Trophoblast cell (in vitro differentiated cells and primary cell): ENCODE results near the gene TRAPPC12.

Source experiments
- DNase-seq, 2 donors: peaks; one replicate each; pipeline ENCODE4 v3.0.0-alpha.2; 2016
- H2AFZ ChIP-seq: 2 replicates; pipeline ENCODE4 v1.6.1; 2013; ENCODE audit warnings: low read length, moderate library complexity, mild to moderate bottlenecking; ENCODE audit not compliant: insufficient read depth, poor library complexity
- H2AK5ac ChIP-seq: 2 replicates; pipeline ENCODE4 v1.6.1; 2013; ENCODE audit warnings: mild to moderate bottlenecking, low read length
- H2BK120ac ChIP-seq: 2 replicates; pipeline ENCODE4 v1.6.1; 2013; ENCODE audit warnings: low read length, mild to moderate bottlenecking, moderate library complexity; ENCODE audit not compliant: insufficient read depth, poor library complexity
- H2BK12ac ChIP-seq: 2 replicates; pipeline ENCODE4 v1.6.1; 2013; ENCODE audit warnings: mild to moderate bottlenecking, low read length, moderate library complexity
- H2BK5ac ChIP-seq: 2 replicates; pipeline ENCODE4 v1.6.1; 2013; ENCODE audit warnings: low read length, low read depth, moderate library complexity, mild to moderate bottlenecking; ENCODE audit not compliant: poor library complexity
- H3K14ac ChIP-seq: 2 replicates; pipeline ENCODE4 v1.6.1; 2013; ENCODE audit warnings: mild to moderate bottlenecking, low read length
- H3K18ac ChIP-seq: 2 replicates; pipeline ENCODE4 v1.6.1; 2013; ENCODE audit warnings: mild to moderate bottlenecking, low read length
- H3K23ac ChIP-seq: 2 replicates; pipeline ENCODE4 v1.6.1; 2013; ENCODE audit warnings: low read length
- H3K27ac ChIP-seq: 2 replicates; pipeline ENCODE4 v1.5.1; 2013; ENCODE audit warnings: low read depth, mild to moderate bottlenecking, inconsistent platforms, low read length, moderate library complexity
- H3K27me3 ChIP-seq: 2 replicates; pipeline ENCODE4 v1.6.1; 2013; ENCODE audit warnings: inconsistent platforms, mild to moderate bottlenecking, low read length, moderate library complexity; ENCODE audit not compliant: insufficient read depth
- H3K36me3 ChIP-seq, 2 experiments: 1 replicate in 1 of 2; 2 replicates in 1 of 2; pipeline ENCODE4 v1.6.1; 2013; ENCODE audit warnings: low read length in 2 of 2, mild to moderate bottlenecking in 2 of 2, moderate library complexity in 1 of 2; ENCODE audit not compliant: insufficient read depth in 2 of 2, control insufficient read depth in 1 of 2
- H3K4ac ChIP-seq: 2 replicates; pipeline ENCODE4 v1.6.1; 2013; ENCODE audit warnings: low read depth, mild to moderate bottlenecking, low read length, moderate library complexity
- H3K4me1 ChIP-seq, 2 experiments: 1 replicate in 1 of 2; 2 replicates in 1 of 2; pipeline ENCODE4 v1.6.1; 2013; ENCODE audit warnings: low read length in 2 of 2, mild to moderate bottlenecking in 2 of 2, moderate library complexity in 1 of 2; ENCODE audit not compliant: insufficient read depth in 2 of 2, control insufficient read depth in 1 of 2
- H3K4me2 ChIP-seq: 2 replicates; pipeline ENCODE4 v1.6.1; 2013; ENCODE audit warnings: inconsistent platforms, mild to moderate bottlenecking, low read length, moderate library complexity
- H3K4me3 ChIP-seq: 2 replicates; pipeline ENCODE4 v1.5.1; 2013; ENCODE audit warnings: mild to moderate bottlenecking, low read depth, low read length, inconsistent platforms
- H3K79me1 ChIP-seq: one replicate; pipeline ENCODE4 v1.6.1; 2013; ENCODE audit warnings: low read length
- H3K79me2 ChIP-seq: 2 replicates; pipeline ENCODE4 v1.6.1; 2013; ENCODE audit warnings: low read length, mild to moderate bottlenecking; ENCODE audit not compliant: control insufficient read depth, insufficient read depth, poor library complexity
- H3K9ac ChIP-seq: 2 replicates; pipeline ENCODE4 v1.6.1; 2013; ENCODE audit warnings: mild to moderate bottlenecking, low read length
- H3K9me3 ChIP-seq: 2 replicates; pipeline ENCODE4 v1.6.1; 2013; ENCODE audit warnings: low read depth, mild to moderate bottlenecking, control low read depth, inconsistent platforms, low read length; ENCODE audit not compliant: insufficient read depth
- H4K12ac ChIP-seq: 2 replicates; pipeline ENCODE4 v1.6.1; 2013; ENCODE audit warnings: low read depth, mild to moderate bottlenecking, low read length, moderate library complexity
- H4K8ac ChIP-seq: 2 replicates; pipeline ENCODE4 v1.6.1; 2013; ENCODE audit warnings: low read depth, mild to moderate bottlenecking, low read length, moderate library complexity
- H4K91ac ChIP-seq: one replicate; pipeline ENCODE4 v1.6.1; 2013; ENCODE audit warnings: low read depth, mild to moderate bottlenecking, low read length, moderate library complexity
- WGBS: extraction: QIAGEN DNeasy Blood & Tissue Kit; methylation state at CpG from one replicate; pipeline ENCODE4 v1.1.7; 2013; ENCODE audit warnings: missing lambda C conversion rate; ENCODE audit not compliant: insufficient read length, insufficient coverage; ENCODE audit errors: extremely low coverage; 5-methylcytosine and 5-hydroxymethylcytosine counted together

Gene TRAPPC12

GRCh38 chr2:3526871-3527270, 147.4 kb downstream of the TRAPPC12 start:
- no peak for DNase-seq
- H3K18ac ChIP-seq: no peak overlapping the region
- no peak overlapping the region for H3K27ac ChIP-seq
- no peak overlapping the region for H3K4ac ChIP-seq
- H3K79me2 ChIP-seq: no peaks in the 10 kb centered on the region
- H3K4me3 ChIP-seq: peak overlapping the region; percentile 28
- H3K36me3 ChIP-seq: no peaks in the 10 kb centered on the region
- no peak overlapping the region for H2BK5ac ChIP-seq
- H2BK12ac ChIP-seq: no peak overlapping the region
- H4K8ac ChIP-seq: no peak overlapping the region
- H3K14ac ChIP-seq: no peak overlapping the region
- H3K4me1 ChIP-seq: peaks cover 0 to 2% of the 10 kb centered on the region in 2 experiments
- H3K27me3 ChIP-seq: no peaks in the 10 kb centered on the region
- H4K12ac ChIP-seq: no peak overlapping the region
- H2BK120ac ChIP-seq: no peak overlapping the region
- no peak overlapping the region for H4K91ac ChIP-seq
- WGBS: no CpG with 5 or more reads among the region's 22 CpGs
- no peak overlapping the region for H3K9ac ChIP-seq
- H2AFZ ChIP-seq: no peak overlapping the region
- no peak overlapping the region for H2AK5ac ChIP-seq
- peak overlapping the region; percentile 52 for H3K23ac ChIP-seq
- H3K79me1 ChIP-seq: no peaks in the 10 kb centered on the region
- peaks cover 6% of the 10 kb centered on the region for H3K9me3 ChIP-seq
- H3K4me2 ChIP-seq: no peak overlapping the region

- 100% methylated on average over 2 of the region's 40 CpGs for WGBS
- H3K9me3 ChIP-seq: peaks cover 6% of the 10 kb centered on the region
- no peak overlapping the region for H2BK120ac ChIP-seq
Observed at GRCh38 chr2:3527886-3528785, 148.6 kb downstream of the TRAPPC12 start.

More at GRCh38 chr2:3527886-3528785, 148.6 kb downstream of the TRAPPC12 start:
- no peak overlapping the region for H3K9ac ChIP-seq
- H3K79me2 ChIP-seq: no peaks in the 10 kb centered on the region
- no peaks in the 10 kb centered on the region for H3K79me1 ChIP-seq
- H2AK5ac ChIP-seq: no peak overlapping the region
- H2AFZ ChIP-seq: no peak overlapping the region
- peak overlapping the region; percentile 20 for H3K4me3 ChIP-seq
- H2BK12ac ChIP-seq: no peak overlapping the region
- no peak overlapping the region for H4K8ac ChIP-seq
- H3K4ac ChIP-seq: no peak overlapping the region
- H3K23ac ChIP-seq: peak overlapping the region; percentile 83
- no peak overlapping the region for H3K14ac ChIP-seq
- H2BK5ac ChIP-seq: no peak overlapping the region
- H3K18ac ChIP-seq: no peak overlapping the region
- H3K27ac ChIP-seq: no peak overlapping the region
- peak in 1 of 2 donors; percentile 8 for DNase-seq
- H3K36me3 ChIP-seq: no peaks in the 10 kb centered on the region
- no peak overlapping the region for H3K4me2 ChIP-seq
- H3K4me1 ChIP-seq: peaks cover 0 to 2% of the 10 kb centered on the region in 2 experiments
- H3K27me3 ChIP-seq: no peaks in the 10 kb centered on the region
- H4K12ac ChIP-seq: no peak overlapping the region
- no peak overlapping the region for H4K91ac ChIP-seq
